Right cardiac atrium (tissue), 5 donors: Measurements from ENCODE around the gene WT1. TPM values are rescaled to one million over a fixed set of nuclear protein-coding genes. Genes with fewer than 3 reads are reported as not detected.

Experiments used
- ATAC-seq, 2 donors: fragments of 200-7000 bp; cut with Tn5 transposase; one replicate each; pipeline versions ENCODE4 v1.8.0 to v1.9.1; 2020; ENCODE audit warnings: moderate library complexity in 2 of 2, mild to moderate bottlenecking in 1 of 2
- DNase-seq, 3 donors: peaks; one replicate each; pipeline ENCODE4 v3.0.0-alpha.2; 2020
- H3K27ac ChIP-seq: one replicate; pipeline ENCODE4 v1.5.1; 2013; ENCODE audit warnings: mild to moderate bottlenecking, low read length, control low read depth, moderate library complexity
- H3K27me3 ChIP-seq: one replicate; pipeline ENCODE4 v1.6.1; 2013; ENCODE audit not compliant: control insufficient read depth, insufficient read depth
- H3K4me1 ChIP-seq: one replicate; pipeline ENCODE4 v1.6.1; 2013; ENCODE audit warnings: low read length; ENCODE audit not compliant: control insufficient read depth, insufficient read depth
- H3K4me3 ChIP-seq: one replicate; pipeline ENCODE4 v1.5.1; 2013; ENCODE audit warnings: low read length, control low read depth
- H3K9me3 ChIP-seq: one replicate; pipeline ENCODE4 v1.6.1; 2013; ENCODE audit warnings: low read length; ENCODE audit not compliant: control insufficient read depth
- WGBS: extraction: QIAGEN DNeasy Blood & Tissue Kit; methylation state at CpG from one replicate; pipeline ENCODE4 v1.1.7; 2013; 5-methylcytosine and 5-hydroxymethylcytosine counted together
- intact Hi-C, 4 donors: fragments of 100-400 bp; cut with DNase I; formaldehyde crosslinking; loops; one replicate each; pipeline versions ENCODE4 v1.11.0 to v1.14.0; 2022 to 2023
- polyA plus RNA-seq: library from polyadenylated mRNA; stranded (reverse); fragments of 200-250 nt; gene quantifications from one replicate; pipeline ENCODE4 v1.2.3, GENCODE V29; 2013
- total RNA-seq, 4 donors: library from RNA; stranded (reverse); fragmentation: NEBNext Ultra II Directional; extraction: Animal tissue kit (Norgen Biotek cat#: 25700); gene quantifications; one replicate each; pipeline ENCODE4 v1.2.1, GENCODE V29; 2021
- donor health status: healthy with polysubstance abuse.
- donor health status: DM: no; HTN: yes; CAD: no.
- donor health status: DM: no; HTN: no; CAD: no.
- donor health status: DM: no; HTN: yes; CAD: no; lungs with severe emphysema.
- donor health status: DM: yes; HTN: yes; CAD: no.

Gene WT1
- total and polyA plus RNA-seq, 5 donors, result 1.4 to 3.0 (median 2.0) TPM

- no peak for DNase-seq
- no peak overlapping the region for H3K27ac ChIP-seq
- H3K4me3 ChIP-seq, result no peak overlapping the region
Observed at GRCh38 chr11:32438346-32438865, 3.1 kb upstream of the WT1 start.

DNA sequence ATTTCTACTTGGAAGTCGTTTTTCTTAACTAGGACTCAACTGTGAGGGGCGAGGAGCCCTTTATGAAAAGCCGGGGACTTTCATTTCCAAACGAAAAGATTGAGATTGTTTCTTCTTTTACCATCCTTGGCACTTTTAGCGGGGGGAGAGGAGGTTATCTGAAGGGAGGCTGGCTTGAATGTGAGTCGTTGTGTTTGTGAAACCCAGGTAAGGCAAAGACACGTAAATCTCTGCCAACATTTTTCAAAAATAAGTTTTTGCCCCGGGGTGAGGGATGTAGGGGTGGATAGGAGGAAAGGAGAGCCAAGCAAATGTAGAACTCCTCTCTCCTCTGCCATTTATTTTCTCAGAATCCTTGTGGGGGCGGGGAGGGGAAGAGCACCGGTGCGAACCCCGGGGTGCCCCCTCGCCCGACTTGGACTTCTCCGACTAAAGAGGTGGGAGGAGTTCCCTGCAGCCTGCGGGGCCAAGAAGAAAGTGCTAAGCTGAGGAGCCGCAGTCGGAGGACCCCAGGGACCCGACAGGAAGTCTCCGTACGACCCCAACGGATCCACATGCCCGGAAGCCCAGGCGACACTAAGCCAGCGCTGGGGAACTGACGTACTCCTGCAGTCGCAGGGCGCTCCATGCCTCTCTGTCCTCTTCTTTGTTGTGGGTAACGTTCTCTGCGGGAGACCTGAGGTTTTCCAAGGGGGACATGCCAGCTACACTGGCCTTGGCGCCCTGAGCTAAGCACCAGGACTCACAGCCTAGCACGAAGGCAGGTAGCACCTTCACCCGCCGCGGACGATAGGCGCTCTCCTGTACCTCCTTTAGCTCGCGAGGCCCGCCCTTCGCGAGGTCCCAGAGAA lies 2.4 kb upstream of the WT1 start:
- DNase-seq, result peak in 1 of 3 donors; percentile 57

More at GRCh38 chr11:32438346-32438865, 3.1 kb upstream of the WT1 start:
- H3K27me3 ChIP-seq, result no peaks in the 10 kb centered on the region
- no peak for ATAC-seq
- intact Hi-C loops, result loop anchor here in 2 of 4 donors (5.0 to 10.0 kb wide), 2 partner anchors 144 to 146 kb away; partner anchors contain the start of gene EIF3M (in 2 of the 2)
- WGBS, result 39% methylated on average over 16 of the region's 16 CpGs
- no peaks in the 10 kb centered on the region for H3K4me1 ChIP-seq
- no peaks in the 10 kb centered on the region for H3K9me3 ChIP-seq

GRCh38 chr11:32436751-32437494 lies 1.6 kb upstream of the WT1 start:
- Histone ChIP-seq H3K9me3 (no peaks in the 10 kb centered on the region), H3K4me3 (peak overlapping the region; percentile 52), H3K27ac (peak overlapping the region; percentile 69), H3K27me3 (no peaks in the 10 kb centered on the region), H3K4me1 (no peaks in the 10 kb centered on the region)
- intact Hi-C loops, result loop anchor here in 2 of 4 donors (5.0 to 10.0 kb wide), 2 partner anchors 145 to 148 kb away; partner anchors contain the start of gene EIF3M (in 2 of the 2)
- WGBS, result 12% methylated on average over 42 of the region's 42 CpGs
- ATAC-seq (no peak), DNase-seq (no peak)

More for the DNA sequence above, 2.4 kb upstream of the WT1 start:
- WGBS, result 24% methylated on average over 42 of the region's 42 CpGs
- Histone ChIP-seq H3K27me3 (no peaks in the 10 kb centered on the region), H3K4me3 (peak overlapping the region; percentile 52), H3K9me3 (no peaks in the 10 kb centered on the region), H3K4me1 (no peaks in the 10 kb centered on the region), H3K27ac (peak overlapping the region; percentile 9)
- ATAC-seq, result no peak
- intact Hi-C loops, result loop anchor here in 2 of 4 donors (5.0 to 10.0 kb wide), 2 partner anchors 145 to 147 kb away; partner anchors contain the start of gene EIF3M (in 2 of the 2)

GRCh38 chr11:32435942-32436750 lies 807 bp upstream of the WT1 start:
- Histone ChIP-seq H3K4me1 (no peaks in the 10 kb centered on the region), H3K27ac (peak overlapping the region; percentile 69), H3K9me3 (no peaks in the 10 kb centered on the region), H3K4me3 (peak overlapping the region; percentile 52), H3K27me3 (no peaks in the 10 kb centered on the region)
- 2% methylated on average over 42 of the region's 42 CpGs for WGBS
- intact Hi-C loops, result loop anchor here in 2 of 4 donors (5.0 to 10.0 kb wide), 2 partner anchors 146 to 149 kb away; partner anchors contain the start of gene EIF3M (in 2 of the 2)
- ATAC-seq (peak; percentile 64 to 70), DNase-seq (peak; percentile 76 to 85 (median 80))

- WGBS, result under 1% methylated on average over 33 of the region's 33 CpGs
- DNase-seq, result peak in 2 of 3 donors; percentile 62 to 66
- peak overlapping the region; percentile 52 for H3K4me3 ChIP-seq
- no peaks in the 10 kb centered on the region for H3K4me1 ChIP-seq
- H3K27ac ChIP-seq, result peak overlapping the region; percentile 46
- no peaks in the 10 kb centered on the region for H3K9me3 ChIP-seq
- no peaks in the 10 kb centered on the region for H3K27me3 ChIP-seq
- peak; percentile 22 to 33 for ATAC-seq
- intact Hi-C loops, result loop anchor here in 2 of 4 donors (5.0 to 10.0 kb wide), 2 partner anchors 147 to 150 kb away; partner anchors contain the start of gene EIF3M (in 2 of the 2)
Observed at GRCh38 chr11:32435152-32435480, 223 bp downstream of the WT1 start.

DNA sequence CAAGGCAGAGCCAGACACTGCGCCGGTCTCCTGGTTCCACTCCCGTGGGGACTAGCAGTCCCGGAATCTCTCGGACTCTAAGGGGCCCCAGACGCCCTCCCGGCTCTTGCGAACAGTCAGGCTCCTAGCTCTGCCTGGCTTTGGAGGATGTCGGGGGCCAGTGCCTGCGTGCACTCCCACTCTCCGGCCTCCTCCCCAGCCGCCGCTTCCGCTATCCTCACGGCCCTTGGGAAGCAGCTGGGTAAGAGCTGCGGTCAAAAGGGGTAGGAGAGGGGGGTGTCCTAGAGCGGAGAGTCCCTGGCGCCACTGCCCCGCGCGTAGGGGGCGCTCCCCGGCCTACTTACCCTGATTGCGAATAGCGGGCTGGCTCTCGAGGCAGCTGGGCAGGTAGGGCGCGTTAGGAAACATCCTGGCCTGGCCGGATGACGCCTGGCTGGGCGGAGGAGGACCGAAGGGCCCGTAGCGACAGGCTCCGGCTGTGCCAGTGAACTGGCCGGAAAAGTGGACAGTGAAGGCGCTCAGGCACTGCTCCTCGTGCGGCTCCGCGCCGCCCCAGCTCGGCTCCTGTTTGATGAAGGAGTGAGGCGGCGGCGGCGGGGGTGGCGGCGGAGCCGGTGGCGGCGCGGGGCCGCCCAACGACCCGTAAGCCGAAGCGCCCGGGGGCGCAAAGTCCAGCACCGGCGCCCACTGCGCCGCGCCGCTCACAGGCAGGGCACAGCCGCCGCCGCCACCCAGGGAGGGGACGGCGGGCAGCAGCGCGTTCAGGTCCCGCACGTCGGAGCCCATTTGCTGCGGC lies 785 bp downstream of the WT1 start:
- Histone ChIP-seq H3K27me3 (no peaks in the 10 kb centered on the region), H3K27ac (peak overlapping the region; percentile 72), H3K4me3 (peak overlapping the region; percentile 52), H3K9me3 (no peaks in the 10 kb centered on the region), H3K4me1 (no peaks in the 10 kb centered on the region)
- DNase-seq (peak; percentile 61 to 79 (median 76)), ATAC-seq (peak; percentile 41 to 53)
- WGBS, result 1% methylated on average over 77 of the region's 77 CpGs
- intact Hi-C loops, result loop anchor here in 2 of 4 donors (5.0 to 10.0 kb wide), 2 partner anchors 148 to 150 kb away; partner anchors contain the start of gene EIF3M (in 2 of the 2)

DNA sequence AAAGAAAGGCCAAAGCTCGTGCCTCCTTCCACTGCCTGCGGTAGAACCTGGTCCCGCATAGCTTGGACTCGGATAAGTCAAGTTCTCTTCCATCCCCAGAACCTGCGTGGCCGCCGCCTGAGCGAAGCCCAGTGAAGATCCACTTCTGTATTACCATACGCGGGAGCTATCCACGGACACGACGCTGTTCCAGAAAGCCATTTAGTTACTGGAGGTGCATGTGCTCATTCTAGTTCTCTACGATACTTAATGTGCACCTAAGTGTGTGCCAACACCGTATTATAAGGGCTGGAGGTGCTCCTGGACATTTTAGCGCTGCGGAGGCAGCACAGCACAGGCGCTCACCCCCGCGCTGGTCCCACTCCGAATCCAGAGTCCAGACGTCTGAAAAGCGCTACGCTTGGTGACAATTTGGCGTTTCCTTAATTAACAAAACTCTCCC lies 1.4 kb downstream of the WT1 start:
- peak overlapping the region; percentile 72 for H3K27ac ChIP-seq
- intact Hi-C loops, result loop anchor here in 1 of 4 donors (10.0 kb wide), 1 partner anchor 151 kb away; the partner anchor contains the start of gene EIF3M
- no peak for ATAC-seq
- WGBS, result 5% methylated on average over 25 of the region's 25 CpGs
- no peaks in the 10 kb centered on the region for H3K9me3 ChIP-seq
- peak overlapping the region; percentile 52 for H3K4me3 ChIP-seq
- H3K4me1 ChIP-seq, result no peaks in the 10 kb centered on the region
- no peak for DNase-seq
- H3K27me3 ChIP-seq, result no peaks in the 10 kb centered on the region

DNA sequence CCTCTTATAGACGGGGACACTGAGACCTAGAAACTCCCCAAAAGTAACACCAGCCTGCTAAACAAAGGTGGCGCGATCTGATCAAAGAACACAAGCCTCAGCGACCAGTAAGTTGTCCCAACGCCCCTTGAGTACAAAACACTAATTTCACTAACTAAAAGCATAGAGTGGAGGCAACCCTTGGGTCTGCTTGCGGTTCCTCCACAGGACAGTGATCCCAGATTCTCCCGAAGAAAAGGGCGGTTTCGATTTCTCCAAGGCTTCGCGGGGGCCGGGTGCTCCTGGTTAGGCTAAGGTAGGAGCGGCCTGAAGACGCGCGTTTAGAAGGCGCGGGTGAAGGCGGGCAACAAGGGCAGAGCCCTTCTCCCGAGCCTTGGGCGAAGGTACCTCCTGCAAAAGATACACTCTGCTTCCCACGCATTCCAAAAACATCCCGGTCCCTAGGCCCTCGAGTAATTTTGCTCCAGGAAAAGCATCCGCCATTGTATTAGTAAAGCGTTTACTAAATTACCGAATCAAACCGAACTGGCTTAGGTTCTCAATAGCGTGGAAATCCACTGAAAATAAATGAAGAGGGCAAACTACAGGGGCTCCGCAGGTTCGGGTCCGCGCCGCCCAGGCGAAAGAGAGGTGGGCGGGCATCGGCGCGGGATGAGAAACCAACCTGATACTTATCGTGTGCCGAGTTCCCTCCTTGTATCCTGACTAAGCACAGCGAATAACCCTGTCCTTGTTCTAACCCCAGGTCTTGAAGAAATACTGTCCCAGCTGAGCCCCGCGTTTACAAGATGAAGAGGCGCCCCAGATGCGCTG lies 2.0 kb downstream of the WT1 start:
- 18% methylated on average over 46 of the region's 46 CpGs for WGBS
- H3K27me3 ChIP-seq, result no peaks in the 10 kb centered on the region
- peak overlapping the region; percentile 72 for H3K27ac ChIP-seq
- ATAC-seq (no peak), DNase-seq (no peak)
- H3K4me3 ChIP-seq, result peak overlapping the region; percentile 52
- intact Hi-C loops, result loop anchor here in 1 of 4 donors (10.0 kb wide), 1 partner anchor 151 kb away; the partner anchor contains the start of gene EIF3M
- H3K4me1 ChIP-seq, result no peaks in the 10 kb centered on the region
- no peaks in the 10 kb centered on the region for H3K9me3 ChIP-seq

GRCh38 chr11:32432565-32432964 lies 2.8 kb downstream of the WT1 start:
- no peaks in the 10 kb centered on the region for H3K27me3 ChIP-seq
- ATAC-seq (no peak), DNase-seq (no peak)
- H3K9me3 ChIP-seq, result no peaks in the 10 kb centered on the region
- H3K4me3 ChIP-seq, result peak overlapping the region; percentile 52
- peak overlapping the region; percentile 24 for H3K27ac ChIP-seq
- intact Hi-C loops, result loop anchor here in 1 of 4 donors (10.0 kb wide), 1 partner anchor 152 kb away; the partner anchor contains the start of gene EIF3M
- H3K4me1 ChIP-seq, result no peaks in the 10 kb centered on the region
- WGBS, result 43% methylated on average over 8 of the region's 8 CpGs
